AG08395 (cell line): ENCODE measurements around the gene MYO10.

Source experiments
- DNase-seq: peaks from one replicate; pipeline ENCODE4 v3.0.0; 2012; ENCODE audit warnings: mixed read lengths, low spot score

The MYO10 gene

GRCh38 chr5:16916262-16916878 lies 19.7 kb downstream of the MYO10 start:
- peak; percentile 84 for DNase-seq

DNA sequence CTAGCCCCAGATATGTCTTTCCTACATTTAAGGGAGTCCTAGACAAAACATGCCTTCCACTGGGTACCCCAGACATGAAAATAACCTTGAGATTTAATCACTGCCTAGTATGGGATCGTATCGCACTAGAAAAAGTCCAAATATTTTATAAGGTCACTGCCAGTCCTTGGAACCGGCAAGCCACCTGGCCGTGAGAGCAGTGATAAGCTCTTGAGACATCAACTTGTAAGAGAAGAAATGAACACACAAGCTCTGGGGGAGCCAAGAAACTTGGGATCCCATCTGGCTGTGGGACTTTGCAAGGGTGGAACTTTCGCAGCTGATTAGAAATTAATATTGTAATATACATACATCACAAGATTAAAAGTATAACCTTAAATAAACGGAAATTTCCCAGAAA lies 21.5 kb downstream of the MYO10 start:
- no peak for DNase-seq

GRCh38 chr5:16914108-16914435 lies 22.0 kb downstream of the MYO10 start:
- DNase-seq: no peak

- DNase-seq: no peak
These were observed 22.6 kb downstream of the MYO10 start for GRCh38 chr5:16913187-16914107.

DNA sequence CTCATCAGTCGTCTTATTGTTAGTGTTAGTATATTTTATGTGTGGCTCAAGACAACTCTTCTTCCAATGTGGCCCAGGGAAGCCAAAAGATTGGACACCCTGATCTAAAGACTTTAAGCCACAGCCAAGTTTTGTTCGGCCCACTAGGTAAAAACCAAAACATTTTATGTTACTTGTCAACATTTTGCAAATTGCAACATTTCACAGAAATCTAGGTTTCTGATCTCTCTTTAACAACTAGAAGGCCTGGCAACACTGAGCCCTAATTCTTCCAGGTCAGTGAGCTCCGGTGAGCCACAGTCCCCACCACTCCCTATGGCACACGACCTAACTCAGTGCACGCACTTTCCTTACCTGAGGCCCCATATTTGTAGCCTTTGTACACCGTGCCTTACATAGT lies 24.0 kb downstream of the MYO10 start:
- no peak for DNase-seq

DNA sequence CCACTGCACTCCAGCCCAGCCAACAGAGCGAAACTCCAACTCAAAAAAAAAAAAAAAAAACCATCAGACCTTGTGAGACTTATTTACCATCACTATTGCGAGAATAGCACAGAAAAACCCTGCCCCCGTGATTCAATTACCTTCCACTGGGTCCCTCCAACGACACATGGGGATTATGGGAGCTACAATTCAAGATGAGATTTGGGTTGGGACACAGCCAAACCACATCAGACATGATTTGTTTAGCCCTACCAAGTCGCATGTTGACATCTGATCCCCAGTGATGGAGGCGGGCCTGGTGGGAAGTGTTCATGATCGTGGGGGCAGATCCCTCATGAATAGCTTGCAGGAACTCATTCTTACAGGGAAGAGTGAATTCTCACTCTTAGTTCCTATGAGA lies 26.6 kb downstream of the MYO10 start:
- DNase-seq: no peak

DNA sequence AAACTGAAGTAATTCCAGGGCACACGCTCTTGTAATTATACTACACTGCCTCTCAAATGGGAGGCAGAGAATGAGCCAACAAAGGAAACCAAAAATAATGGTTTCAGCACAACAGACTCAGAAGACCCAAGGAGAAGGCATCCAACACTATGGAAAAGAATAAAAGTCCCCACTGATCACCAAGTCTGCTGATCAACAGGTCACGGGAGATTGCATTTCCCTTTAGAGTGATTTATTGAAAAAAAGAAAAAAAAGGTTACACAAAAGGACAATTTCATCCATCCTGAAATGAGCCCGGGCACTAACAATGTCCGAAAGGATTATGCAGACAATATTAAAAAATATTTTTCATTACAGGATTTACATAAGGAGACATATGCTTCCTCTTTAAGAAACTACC lies 28.8 kb downstream of the MYO10 start:
- no peak for DNase-seq

DNA sequence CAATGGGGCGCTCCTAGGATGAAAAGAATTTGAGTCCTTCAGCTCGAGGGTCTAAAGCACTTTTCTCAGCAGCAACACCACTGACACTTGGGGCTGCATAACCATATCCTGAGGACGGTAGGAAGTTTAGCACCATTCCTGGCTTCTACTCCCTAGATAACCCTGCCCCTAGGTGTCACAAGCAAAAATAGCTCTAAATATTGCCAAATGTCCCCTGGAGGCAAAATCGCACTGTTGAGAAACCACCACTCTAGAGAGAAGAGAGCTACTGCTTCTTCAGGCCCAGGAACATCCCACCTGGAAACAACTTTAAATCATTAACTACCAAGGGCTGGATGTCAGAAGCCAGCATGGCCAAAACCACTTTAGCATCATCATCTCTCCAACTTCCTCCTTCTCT lies 29.8 kb downstream of the MYO10 start:
- DNase-seq: no peak

- DNase-seq: peak; percentile 33
These were observed 32.4 kb downstream of the MYO10 start for GRCh38 chr5:16903480-16904300.

GRCh38 chr5:16902846-16903245 lies 33.2 kb downstream of the MYO10 start:
- peak; percentile 93 for DNase-seq

GRCh38 chr5:16901021-16901644 lies 35.0 kb downstream of the MYO10 start:
- DNase-seq: no peak

GRCh38 chr5:16899171-16899570 lies 36.9 kb downstream of the MYO10 start:
- no peak for DNase-seq

- no peak for DNase-seq
These were observed 38.3 kb downstream of the MYO10 start for GRCh38 chr5:16897800-16898199.

- peak; percentile 21 for DNase-seq
These were observed 38.8 kb downstream of the MYO10 start for GRCh38 chr5:16897284-16897704.

DNA sequence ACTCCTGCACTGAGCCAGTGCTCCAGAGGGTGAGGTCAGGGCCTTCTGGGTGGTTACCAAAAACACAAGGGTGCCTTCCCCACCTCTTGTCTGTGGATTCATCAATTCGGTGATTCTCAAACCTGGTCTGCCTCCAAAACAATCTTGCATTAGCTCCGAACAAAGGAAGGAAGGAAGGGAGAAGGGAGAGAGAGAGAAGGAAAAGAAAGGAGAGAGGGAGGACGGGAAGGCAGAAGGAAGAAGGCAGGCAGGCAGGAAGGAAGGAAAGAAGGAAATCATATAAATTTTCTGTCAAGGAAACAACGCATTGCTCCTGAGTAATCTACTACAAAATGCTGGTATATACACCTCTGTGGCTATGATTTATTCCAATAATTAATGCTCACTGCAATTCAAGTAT lies 39.3 kb downstream of the MYO10 start:
- DNase-seq: no peak

DNA sequence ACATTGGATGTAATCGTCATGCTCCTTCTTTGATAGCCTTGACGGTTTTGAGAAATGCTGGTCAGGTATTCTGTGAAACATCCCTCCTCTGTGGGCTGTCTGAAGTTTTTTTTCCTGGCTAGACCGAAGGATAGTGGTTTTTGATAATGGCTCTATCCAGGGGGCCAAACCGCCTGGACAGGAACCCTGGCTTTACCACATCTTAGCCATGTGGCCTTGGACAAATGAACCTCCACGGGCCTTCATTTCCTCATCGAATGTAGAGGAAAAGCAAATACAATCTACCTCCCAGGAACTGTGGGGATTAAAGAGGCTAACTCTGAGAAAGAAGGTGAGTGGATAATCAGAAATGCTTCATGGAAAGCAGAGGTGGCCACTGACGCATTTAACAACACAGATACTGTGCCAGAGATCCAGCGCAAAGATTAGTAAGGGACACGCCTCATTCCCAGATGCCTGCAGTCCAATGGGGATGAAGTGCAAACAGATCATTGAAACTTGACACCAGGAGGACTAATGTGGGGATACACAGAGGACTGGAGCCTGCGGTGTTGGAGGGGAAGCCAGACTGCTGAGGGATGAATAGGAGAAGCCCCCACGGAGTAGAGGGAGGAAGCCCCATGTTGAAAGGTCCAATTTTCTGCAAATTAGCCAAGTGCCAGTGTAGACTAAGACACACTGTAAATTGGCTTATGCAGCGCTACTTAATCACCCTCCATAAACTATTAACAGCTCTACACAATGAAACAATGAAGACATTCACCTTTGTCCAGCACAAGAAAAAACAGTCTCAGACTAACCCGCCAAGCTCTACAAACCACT lies 41.6 kb downstream of the MYO10 start:
- peak; percentile 71 for DNase-seq

DNA sequence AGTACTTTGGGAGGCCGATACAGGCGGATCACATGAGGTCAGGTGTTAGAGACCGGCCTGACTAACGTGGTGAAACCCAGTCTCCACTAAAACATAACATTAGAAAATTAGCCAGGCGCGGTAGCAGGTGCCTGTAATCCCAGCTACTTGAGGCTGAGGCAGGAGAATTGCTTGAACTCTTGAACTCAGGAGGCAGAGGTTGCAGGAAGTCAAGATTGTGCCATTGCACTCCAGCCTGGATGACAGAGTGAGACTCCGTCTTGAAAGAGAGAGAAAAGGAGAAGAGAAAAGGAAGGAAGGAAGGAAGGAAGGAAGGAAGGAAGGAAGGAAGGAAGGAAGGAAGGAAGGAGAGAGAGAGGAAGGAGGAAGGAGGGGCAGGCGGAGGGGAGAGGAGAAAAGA lies 45.1 kb downstream of the MYO10 start:
- DNase-seq: no peak

- no peak for DNase-seq
These were observed 46.0 kb downstream of the MYO10 start for GRCh38 chr5:16889972-16890519.

- no peak for DNase-seq
These were observed 46.7 kb downstream of the MYO10 start for GRCh38 chr5:16889203-16889971.

DNA sequence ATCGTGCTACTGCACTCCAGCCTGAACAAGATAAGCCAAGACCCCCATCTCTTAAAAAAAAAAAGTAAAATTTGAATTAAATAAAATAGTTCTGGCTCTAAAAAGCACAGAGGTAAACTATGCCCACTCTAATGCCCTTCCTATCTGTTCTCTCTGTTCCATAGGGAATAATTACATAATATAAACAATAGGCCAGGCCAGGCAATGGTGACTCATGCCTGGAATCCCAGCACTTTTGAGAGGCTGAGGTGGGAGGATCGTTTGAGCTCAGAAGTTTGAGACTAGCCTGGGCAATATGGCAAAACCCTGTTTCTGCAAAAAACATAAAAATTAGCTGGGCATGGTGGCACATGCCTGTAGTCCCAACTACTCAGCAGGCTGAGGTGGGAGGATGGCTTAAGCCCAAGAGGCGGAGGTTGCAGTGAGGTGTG lies 47.4 kb downstream of the MYO10 start:
- DNase-seq: no peak
